ENCODE data around the gene PRKAR1B.

Gene PRKAR1B

DNA sequence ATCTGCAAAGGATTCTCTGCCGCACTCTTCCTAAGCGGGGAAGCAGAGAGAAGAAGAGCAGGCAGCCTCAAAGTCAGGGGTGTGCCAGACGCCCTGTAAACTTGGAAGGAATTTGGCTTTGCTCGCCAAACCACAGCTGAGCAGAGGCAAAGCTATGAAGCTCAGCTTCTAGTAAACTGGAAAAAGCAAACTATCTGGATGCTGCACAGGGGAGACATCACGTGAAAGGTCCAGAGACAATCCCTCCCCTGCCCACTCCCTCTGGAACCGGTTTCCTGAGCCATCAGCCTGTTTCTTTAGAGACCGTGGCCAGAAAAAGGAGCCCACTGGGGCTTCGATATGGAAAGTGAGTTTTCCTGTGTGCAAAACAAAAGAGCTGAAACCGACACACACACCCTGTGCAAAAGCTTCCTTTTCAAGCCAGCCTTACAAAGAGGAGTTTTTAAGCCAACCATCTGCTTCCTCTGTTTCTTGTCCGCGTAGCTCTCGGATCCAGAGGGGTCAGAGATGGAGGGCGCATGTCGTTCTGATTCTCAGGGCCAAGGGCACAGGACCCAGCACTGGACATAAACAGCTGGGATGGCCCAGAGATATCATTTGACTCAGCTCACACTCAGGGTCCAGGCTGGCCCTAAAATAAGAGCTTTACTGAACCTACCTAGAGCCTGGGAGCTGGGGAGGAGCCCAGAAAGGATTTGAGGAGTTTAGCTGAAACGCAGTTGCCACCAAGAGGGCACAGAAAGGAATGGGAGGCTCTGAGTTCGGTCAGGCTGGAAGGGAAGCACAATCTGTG, 58.7 kb downstream of the PRKAR1B start:
- no peaks in the 10 kb centered on the region for H3K4me1 ChIP-seq (ENCODE audit: control insufficient read depth in 1 of 2, insufficient read depth in 1 of 2, low read depth in 1 of 2, low read length in 1 of 2)
- H3K27ac ChIP-seq: no peak overlapping the region
- H3K27me3 ChIP-seq: peaks cover 16% of the 10 kb centered on the region
- no peak overlapping the region for H3K4me3 ChIP-seq (ENCODE audit: low read depth in 1 of 2, low read length in 1 of 2)
- TF ChIP-seq, protein P1, sequence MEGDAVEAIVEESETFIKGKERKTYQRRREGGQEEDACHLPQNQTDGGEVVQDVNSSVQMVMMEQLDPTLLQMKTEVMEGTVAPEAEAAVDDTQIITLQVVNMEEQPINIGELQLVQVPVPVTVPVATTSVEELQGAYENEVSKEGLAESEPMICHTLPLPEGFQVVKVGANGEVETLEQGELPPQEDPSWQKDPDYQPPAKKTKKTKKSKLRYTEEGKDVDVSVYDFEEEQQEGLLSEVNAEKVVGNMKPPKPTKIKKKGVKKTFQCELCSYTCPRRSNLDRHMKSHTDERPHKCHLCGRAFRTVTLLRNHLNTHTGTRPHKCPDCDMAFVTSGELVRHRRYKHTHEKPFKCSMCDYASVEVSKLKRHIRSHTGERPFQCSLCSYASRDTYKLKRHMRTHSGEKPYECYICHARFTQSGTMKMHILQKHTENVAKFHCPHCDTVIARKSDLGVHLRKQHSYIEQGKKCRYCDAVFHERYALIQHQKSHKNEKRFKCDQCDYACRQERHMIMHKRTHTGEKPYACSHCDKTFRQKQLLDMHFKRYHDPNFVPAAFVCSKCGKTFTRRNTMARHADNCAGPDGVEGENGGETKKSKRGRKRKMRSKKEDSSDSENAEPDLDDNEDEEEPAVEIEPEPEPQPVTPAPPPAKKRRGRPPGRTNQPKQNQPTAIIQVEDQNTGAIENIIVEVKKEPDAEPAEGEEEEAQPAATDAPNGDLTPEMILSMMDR (IDR thresholded peaks at IDR 0.05): no peak
- H3K36me3 ChIP-seq: no peaks in the 10 kb centered on the region
- H3K9me3 ChIP-seq: no peaks in the 10 kb centered on the region

DNA sequence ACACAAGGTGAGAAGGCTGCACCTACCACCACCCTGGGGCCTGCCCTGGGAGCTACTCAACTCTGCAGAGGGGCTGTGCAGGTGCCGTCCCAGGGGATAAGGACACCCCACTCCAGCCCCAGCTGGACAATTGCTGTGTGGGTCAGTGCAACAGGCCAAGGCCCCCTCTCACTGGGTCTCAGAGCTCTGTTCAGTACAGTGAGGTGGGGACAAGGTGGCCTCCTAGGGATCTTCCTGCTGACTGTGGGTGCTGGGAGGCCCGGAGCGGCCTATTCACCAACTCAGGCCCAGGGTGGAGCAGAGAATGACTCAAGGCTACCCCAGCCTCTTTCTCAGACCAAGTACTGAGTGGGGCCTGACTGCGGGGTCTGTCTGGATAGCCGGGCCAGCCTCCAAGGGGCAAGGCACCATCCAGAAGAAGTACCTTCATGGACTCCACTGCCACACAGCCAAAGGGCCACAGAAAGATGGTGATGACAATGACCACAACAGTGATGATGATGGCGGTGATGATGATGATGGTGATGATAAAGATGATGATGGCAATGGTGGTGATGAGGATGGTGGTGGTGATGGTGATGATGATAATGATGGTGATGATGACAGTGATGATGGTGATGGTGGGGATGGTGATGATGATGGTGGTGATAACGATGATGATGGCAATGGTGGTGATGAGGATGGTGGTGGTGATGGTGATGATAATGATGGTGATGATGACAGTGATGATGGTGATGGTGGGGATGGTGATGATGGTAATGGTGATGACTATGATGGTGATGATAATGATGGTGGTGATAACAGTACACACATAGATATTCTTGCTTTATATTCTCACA, 60.4 kb downstream of the PRKAR1B start:
- no peak overlapping the region for H3K27ac ChIP-seq
- no peaks in the 10 kb centered on the region for H3K9me3 ChIP-seq
- no peaks in the 10 kb centered on the region for H3K36me3 ChIP-seq
- no peaks in the 10 kb centered on the region for H3K4me1 ChIP-seq (ENCODE audit: control insufficient read depth in 1 of 2, insufficient read depth in 1 of 2, low read depth in 1 of 2, low read length in 1 of 2)
- H3K27me3 ChIP-seq: peaks cover 16% of the 10 kb centered on the region
- TF ChIP-seq, protein P1 (IDR thresholded peaks at IDR 0.05): no peak
- H3K4me3 ChIP-seq (ENCODE audit: low read depth in 1 of 2, low read length in 1 of 2): no peak overlapping the region

DNA sequence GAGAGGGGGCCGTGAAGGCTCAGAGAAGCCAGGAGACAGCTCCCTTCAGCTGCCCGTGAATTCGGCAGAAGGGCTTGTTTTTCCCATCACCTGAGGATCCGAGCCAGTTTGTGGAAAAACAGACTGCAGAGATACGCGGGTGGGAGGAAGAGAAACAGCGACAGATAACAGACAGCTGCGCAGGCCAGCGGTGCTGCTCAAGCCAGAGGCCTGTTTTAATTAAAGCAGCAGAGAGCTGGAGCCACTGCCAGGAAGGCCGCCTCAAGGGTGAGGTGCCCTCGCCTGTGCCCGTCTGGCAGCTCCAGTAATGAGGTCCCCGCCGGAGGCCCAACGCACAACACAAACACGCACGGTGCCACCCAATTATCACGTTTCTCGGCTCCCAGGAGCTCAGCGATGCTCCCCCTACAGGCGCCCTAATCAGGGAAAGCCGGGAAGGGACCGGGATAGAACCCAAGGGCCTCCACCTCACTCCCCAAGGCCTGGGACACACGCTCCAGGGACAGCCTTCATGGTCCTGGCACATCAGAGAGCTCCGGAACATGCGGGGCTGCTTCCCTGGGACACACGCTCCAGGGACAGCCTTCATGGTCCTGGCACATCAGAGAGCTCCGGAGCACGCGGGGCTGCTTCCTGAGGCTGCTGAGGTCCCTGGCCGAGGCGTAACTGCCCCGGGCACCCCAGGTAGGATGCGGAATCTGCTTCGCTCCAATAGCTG, 61.2 kb downstream of the PRKAR1B start:
- no peaks in the 10 kb centered on the region for H3K36me3 ChIP-seq
- peaks cover 16% of the 10 kb centered on the region for H3K27me3 ChIP-seq
- no peaks in the 10 kb centered on the region for H3K4me1 ChIP-seq (ENCODE audit: control insufficient read depth in 1 of 2, insufficient read depth in 1 of 2, low read depth in 1 of 2, low read length in 1 of 2)
- no peak overlapping the region for H3K27ac ChIP-seq
- no peaks in the 10 kb centered on the region for H3K9me3 ChIP-seq
- TF ChIP-seq, protein P1 (IDR thresholded peaks at IDR 0.05): no peak
- H3K4me3 ChIP-seq (ENCODE audit: low read depth in 1 of 2, low read length in 1 of 2): no peak overlapping the region

DNA sequence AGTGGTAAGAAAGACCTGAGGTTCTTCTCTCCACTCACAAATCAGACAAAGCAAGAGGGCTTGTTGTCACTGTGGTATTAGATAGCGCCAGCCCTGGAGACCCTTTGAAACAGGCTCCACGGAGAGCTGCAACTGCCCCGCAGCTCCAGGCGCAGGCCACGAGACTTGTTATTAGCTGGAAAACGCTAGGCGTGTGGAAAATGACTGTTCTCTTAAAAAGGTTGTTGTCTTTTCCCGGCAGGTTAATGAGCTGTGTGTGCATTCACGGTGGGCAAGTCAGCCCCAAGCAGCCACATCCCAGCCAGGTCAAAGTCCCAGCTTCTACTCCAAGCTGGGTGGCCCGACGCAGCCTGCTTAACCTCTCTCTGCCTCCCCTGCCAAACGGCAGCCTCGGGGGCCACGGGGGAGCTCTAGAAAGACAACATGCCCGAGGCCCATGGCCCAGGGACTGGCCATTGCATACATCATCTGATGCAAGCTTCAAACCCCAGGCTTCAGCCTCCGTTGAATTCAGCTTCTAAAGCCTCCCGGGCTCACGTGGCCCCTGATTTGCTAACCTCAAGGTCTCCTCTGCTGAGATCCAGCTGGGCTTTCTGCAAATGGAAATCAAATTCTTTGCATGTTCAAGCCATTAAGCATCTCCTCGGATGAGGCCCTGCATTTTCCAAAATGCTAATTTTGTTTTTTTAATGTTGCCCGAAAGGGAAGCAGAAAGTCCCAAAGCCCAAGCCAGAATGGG, 61.9 kb downstream of the PRKAR1B start:
- Histone ChIP-seq H3K9me3 (no peaks in the 10 kb centered on the region), H3K4me3 (ENCODE audit: low read depth in 1 of 2, low read length in 1 of 2) (no peak overlapping the region), H3K4me1 (ENCODE audit: control insufficient read depth in 1 of 2, insufficient read depth in 1 of 2, low read depth in 1 of 2, low read length in 1 of 2) (no peaks in the 10 kb centered on the region), H3K27ac (no peak overlapping the region), H3K36me3 (no peaks in the 10 kb centered on the region), H3K27me3 (peaks cover 16% of the 10 kb centered on the region)
- TF ChIP-seq, protein P1 (IDR thresholded peaks at IDR 0.05): no peak

DNA sequence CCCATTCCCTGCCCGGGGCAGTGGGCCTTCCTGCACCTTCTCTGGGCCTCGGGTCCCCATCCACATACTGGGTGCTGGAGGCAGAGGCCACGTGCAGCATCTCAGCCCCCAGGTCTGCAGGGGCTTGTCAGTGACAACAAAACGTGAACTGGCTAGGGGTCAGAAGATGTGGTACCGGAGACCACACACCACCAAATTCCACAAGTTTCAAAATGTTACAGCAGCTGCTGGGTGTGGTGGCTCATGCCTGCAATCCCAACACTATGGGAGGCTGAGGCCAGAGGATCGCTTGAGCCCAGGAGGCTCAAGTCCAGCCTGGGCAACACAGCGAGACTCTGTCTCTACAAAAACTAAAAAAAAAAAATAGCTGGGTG, 62.7 kb downstream of the PRKAR1B start:
- peaks cover 16% of the 10 kb centered on the region for H3K27me3 ChIP-seq
- no peak overlapping the region for H3K4me3 ChIP-seq (ENCODE audit: low read depth in 1 of 2, low read length in 1 of 2)
- H3K4me1 ChIP-seq (ENCODE audit: control insufficient read depth in 1 of 2, insufficient read depth in 1 of 2, low read depth in 1 of 2, low read length in 1 of 2): no peaks in the 10 kb centered on the region
- H3K27ac ChIP-seq: no peak overlapping the region
- H3K9me3 ChIP-seq: no peaks in the 10 kb centered on the region
- no peaks in the 10 kb centered on the region for H3K36me3 ChIP-seq
- TF ChIP-seq, protein P1 (IDR thresholded peaks at IDR 0.05): no peak

All from neutrophil (primary cell).